CD4-positive, alpha-beta T cell treated with Interleukin-2 at 100 ng/mL for 4 hours (primary cell): ENCODE results near the gene TGFA.
A peak's percentile ranks its signal among the peaks of the same experiment; 100 is the strongest.
"Not testable (repeated sequence)": the region's sequence is repeated elsewhere in the genome, so short reads cannot be mapped to it uniquely, and the experiment has no call there.

Experiments used
- DNase-seq: peaks from one replicate; pipeline ENCODE4 v3.0.0-alpha.2; 2020; ENCODE audit warnings: low spot score

TGFA gene

DNA sequence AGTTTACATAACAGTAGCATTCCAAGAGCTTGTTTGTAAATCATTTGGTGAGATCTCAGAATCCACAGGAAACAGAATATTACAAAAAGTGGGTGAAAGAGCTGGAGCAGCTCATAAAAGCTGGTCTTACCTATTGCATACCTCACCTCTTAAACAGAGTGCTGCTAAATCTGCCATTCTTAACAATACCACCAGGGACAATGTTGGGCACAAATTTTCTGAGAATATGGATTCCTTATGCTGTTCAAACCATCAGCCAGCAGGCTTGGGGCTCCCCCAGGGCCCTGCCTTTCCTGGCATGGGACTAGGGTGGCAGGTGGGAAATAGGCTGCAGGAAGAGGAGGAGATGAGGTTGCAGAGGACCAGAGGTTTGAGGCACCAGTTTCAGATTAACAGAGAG lies 55.6 kb downstream of the TGFA start:
- no peak for DNase-seq

- DNase-seq = no peak
Observed at GRCh38 chr2:70496819-70497218, 56.8 kb downstream of the TGFA start.

DNA sequence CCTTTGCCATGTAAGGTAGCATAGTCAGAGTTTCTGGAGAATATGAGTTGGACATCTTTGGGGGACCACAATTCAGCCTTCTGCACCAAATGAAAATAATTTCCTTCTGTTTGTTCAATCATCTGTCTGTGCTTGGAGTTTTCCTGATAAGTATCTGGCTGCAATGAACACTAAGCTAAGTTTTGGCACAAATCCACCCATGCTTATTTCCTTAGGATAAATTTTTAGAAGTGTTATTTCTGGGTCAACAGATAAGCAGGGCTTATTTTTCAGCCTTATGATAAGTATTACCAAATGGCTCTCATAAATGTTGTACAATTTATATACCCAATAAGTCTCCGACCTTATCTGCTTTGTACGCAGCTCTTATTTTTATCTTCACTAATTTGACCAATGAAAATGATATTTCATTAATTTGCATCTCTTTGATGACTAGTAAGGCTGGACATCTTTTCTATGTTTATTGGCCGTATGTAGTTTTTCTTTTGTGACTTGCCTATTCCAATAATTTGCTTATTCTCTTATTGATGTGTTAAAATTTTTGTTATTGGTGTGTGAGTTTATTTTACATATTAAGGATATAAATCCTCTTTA lies 59.2 kb downstream of the TGFA start:
- DNase-seq = no peak

- DNase-seq = no peak
Observed at GRCh38 chr2:70490381-70490780, 63.2 kb downstream of the TGFA start.

GRCh38 chr2:70489165-70489564 lies 64.5 kb downstream of the TGFA start:
- no peak for DNase-seq

GRCh38 chr2:70484086-70484485 lies 69.5 kb downstream of the TGFA start:
- DNase-seq = no peak

- DNase-seq = no peak
Observed at GRCh38 chr2:70482401-70482800, 71.2 kb downstream of the TGFA start.

DNA sequence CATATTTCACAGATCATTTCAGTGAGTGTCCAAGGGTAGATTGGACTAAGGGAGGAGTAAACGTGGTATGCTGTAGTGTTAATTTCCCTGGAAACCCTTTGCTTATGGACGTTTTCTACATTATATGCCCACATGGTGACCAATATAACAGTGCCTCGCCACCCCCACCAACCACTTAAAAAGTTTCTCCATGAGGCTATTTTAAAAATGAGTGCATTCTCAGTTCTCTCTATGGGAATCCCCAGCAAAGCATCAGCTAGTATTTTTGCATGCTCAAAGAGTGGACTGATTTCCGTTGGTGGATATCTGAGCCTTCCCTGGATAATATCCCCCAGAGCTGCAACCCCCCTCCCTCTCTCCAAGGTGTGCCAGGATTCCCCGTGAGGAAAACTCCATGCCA lies 73.2 kb downstream of the TGFA start:
- no peak for DNase-seq

GRCh38 chr2:70479816-70480215 lies 73.8 kb downstream of the TGFA start:
- no peak for DNase-seq

DNA sequence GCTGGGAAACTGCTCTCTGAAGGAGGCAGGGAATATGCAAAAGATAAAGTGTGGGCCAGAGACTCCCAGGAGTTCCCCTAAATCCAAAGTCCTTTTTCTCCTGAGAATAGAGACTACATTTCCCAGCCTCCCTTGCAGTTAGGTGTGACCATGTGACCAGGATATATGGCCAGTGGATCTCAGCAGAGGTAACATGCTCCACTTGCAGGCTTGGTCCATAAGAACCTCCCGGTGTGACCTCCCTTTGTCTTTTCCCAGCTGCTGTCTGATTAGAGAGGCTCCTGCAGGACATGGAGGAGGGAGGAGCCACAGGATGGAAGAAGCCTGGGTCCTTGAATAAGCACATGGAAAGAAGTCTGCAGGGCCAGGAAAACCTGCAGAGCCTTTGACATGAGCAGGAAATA lies 76.2 kb downstream of the TGFA start:
- no peak for DNase-seq

- peak; percentile 22 for DNase-seq
Observed at GRCh38 chr2:70475266-70475665, 78.4 kb downstream of the TGFA start.

DNA sequence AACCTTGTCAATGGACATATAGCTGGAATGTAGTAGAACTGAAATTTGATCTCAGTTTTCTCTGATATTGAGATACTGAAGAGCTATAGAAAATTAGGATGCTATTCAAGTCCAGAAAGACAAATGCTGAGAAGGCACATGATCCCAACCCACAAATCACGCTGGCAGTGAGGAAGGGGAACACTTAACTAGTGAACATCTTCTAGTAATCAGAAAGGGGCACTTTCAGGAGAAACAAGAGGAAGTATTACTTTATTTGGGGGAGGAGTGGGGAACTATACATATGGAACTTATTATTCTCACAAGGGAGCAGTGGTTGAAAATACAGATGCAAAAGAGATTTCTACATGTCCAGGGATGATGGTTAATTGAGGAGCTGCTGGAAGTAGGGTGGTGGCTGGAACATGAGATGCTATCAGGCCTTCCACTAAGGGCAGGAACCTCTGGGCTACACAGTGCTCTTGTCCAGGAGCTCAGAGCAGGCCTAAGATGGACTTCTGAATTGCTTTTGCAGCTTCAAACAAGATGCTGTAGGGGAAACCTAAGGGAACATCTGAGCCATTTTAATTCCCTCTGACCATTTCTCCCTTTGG lies 79.3 kb downstream of the TGFA start:
- DNase-seq = no peak

- no peak for DNase-seq
Observed at GRCh38 chr2:70473101-70473722, 80.4 kb downstream of the TGFA start.

DNA sequence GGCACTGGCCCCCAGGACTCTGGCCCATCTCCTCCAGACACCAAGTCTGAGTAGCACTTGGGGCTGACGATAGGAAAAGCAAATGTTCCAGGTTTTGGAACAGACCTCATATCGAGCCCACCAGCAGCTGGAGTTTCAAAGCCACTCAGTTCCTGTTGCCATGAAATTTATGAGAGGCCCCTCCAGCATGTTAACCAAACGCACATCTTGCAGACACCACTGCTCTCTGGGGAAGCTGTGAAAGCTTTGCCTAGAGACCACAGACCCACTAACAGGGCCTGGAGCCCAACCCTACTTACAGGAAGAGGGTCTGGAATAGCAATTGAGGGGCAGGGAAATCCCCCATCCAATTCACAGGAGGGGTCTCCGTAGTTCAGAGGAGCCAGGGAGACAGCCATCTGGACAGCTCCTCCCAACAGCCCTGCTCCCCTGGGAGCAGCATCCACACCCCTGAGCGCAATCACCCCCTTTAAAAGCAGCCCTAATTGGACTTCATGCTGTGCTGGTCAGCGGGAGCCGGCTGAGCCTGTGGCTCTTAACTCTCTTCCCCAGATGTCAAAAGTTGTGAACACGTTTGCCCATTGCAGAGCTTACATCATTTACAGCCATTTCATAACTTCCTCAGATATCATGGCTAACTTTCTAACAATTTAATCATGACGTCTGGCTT lies 81.3 kb downstream of the TGFA start:
- no peak for DNase-seq

DNA sequence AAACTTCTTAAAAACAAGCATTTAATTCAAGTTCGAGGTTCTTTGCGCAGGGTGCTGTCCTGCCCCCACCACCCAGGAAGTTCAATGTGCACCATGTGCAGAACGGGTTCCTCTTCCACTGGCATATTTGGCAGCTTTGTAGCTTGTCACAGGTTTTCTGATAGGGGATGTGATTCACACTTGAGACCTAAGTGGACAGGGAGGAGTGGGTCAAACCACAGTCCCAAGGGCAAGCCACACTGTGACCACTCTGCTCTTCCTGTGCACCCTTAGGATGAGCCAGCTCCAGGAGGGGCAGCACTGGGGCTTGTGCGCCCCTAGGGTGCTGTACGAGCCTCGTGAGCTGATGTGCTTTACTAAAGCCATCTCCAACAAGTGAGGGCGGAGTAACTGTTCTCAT lies 82.5 kb downstream of the TGFA start:
- DNase-seq = no peak

GRCh38 chr2:70469961-70470360 lies 83.7 kb downstream of the TGFA start:
- no peak for DNase-seq

- DNase-seq = no peak
Observed at GRCh38 chr2:70469435-70469834, 84.2 kb downstream of the TGFA start.

GRCh38 chr2:70468878-70469277 lies 84.7 kb downstream of the TGFA start:
- DNase-seq = no peak

GRCh38 chr2:70467831-70468779 lies 85.5 kb downstream of the TGFA start:
- DNase-seq = no peak

DNA sequence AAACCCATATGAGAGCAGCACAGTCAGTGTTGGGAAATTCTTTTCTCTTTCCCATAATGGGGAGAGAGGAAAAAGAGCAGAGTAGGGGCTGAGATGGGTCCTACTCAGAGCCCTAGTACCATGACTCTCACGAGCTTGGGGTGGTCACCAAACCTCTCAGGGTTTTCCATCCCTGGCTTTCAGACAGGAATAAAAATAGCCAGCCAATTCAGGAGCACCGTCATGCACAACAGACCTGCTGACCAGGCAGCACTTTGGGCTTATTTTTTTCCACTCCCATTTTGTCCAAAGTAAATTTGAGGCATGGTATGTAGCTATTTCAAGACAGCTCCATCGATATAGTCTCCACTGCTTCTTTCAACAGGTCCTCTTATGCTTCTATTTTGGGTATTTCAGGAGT lies 86.4 kb downstream of the TGFA start:
- DNase-seq = no peak

DNA sequence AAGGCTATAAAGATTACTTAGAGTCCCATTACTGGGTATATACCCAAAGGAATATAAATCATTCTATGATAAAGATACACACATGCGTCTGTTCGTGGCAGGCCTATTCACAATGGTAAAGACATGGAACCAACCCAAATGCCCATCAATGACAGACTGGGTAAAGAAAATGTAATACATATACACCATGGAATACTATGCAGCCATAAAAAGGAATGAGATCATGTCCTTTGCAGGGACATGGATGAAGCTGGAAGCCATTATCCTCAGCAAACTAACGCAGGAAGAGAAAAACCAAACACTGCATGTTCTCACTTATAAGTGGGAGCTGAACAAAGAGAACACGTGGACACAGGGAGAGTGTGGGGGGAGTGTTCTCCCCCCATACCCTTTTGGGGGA lies 87.0 kb downstream of the TGFA start:
- not testable (repeated sequence) for DNase-seq

DNA sequence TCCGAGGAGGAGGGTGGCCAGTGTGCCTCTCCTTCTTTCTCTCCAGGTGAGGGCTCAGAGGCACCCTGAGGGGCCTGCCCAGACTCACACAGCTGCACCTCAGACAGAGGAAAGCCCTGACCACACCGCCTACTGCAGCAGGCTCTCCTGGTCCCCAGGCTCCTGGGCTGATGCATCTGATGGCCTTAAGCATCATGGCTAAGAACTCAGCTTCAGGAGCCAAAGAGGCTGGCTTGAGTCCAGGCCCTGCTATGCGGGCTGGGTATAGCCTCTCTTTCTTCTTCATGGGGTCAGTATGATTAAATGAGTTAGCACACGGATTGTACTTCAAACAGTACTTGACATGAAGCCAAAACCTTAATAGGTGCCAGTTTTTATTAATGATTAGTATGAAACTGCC lies 89.6 kb downstream of the TGFA start:
- no peak for DNase-seq
